ENCODE results near the gene TNFRSF6B.
"Not testable (repeated sequence)": the region's sequence is repeated elsewhere in the genome, so short reads cannot be mapped to it uniquely, and the experiment has no call there.

TNFRSF6B gene, protein sequence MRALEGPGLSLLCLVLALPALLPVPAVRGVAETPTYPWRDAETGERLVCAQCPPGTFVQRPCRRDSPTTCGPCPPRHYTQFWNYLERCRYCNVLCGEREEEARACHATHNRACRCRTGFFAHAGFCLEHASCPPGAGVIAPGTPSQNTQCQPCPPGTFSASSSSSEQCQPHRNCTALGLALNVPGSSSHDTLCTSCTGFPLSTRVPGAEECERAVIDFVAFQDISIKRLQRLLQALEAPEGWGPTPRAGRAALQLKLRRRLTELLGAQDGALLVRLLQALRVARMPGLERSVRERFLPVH
- 0 reads per million in 4 donors for total RNA-seq

DNA sequence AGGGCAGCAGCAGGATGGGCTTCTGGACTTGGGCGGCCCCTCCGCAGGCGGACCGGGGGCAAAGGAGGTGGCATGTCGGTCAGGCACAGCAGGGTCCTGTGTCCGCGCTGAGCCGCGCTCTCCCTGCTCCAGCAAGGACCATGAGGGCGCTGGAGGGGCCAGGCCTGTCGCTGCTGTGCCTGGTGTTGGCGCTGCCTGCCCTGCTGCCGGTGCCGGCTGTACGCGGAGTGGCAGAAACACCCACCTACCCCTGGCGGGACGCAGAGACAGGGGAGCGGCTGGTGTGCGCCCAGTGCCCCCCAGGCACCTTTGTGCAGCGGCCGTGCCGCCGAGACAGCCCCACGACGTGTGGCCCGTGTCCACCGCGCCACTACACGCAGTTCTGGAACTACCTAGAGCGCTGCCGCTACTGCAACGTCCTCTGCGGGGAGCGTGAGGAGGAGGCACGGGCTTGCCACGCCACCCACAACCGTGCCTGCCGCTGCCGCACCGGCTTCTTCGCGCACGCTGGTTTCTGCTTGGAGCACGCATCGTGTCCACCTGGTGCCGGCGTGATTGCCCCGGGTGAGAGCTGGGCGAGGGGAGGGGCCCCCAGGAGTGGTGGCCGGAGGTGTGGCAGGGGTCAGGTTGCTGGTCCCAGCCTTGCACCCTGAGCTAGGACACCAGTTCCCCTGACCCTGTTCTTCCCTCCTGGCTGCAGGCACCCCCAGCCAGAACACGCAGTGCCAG is at the start of gene TNFRSF6B:
TSS of gene TNFRSF6B (plus strand) at position 25 of the 729 bp plus-strand sequence. CDS start at position 141, 116 bp downstream.
- peak in 1 of 5 donors; percentile 13 for DNase-seq

DNA sequence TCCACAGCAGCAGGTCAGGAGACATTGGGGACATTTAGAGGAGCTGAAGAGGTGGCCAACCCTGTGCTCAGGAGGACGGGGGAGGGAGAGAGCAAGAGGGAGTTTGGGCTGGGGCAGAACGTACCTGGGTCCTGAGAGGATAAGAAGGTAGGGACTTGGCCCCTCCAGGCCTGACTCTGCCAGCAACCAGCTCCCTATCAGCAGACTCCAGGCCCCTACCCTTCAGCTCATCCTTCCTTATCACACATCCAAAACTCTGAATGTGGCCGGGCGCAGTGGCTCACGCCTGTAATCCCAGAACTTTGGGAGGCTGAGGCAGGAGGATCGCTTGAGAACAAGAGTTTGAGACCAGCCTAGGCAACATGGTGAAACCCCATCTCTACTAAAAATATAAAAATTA is 48.3 kb upstream of the TNFRSF6B start:
- DNase-seq = no peak

DNA sequence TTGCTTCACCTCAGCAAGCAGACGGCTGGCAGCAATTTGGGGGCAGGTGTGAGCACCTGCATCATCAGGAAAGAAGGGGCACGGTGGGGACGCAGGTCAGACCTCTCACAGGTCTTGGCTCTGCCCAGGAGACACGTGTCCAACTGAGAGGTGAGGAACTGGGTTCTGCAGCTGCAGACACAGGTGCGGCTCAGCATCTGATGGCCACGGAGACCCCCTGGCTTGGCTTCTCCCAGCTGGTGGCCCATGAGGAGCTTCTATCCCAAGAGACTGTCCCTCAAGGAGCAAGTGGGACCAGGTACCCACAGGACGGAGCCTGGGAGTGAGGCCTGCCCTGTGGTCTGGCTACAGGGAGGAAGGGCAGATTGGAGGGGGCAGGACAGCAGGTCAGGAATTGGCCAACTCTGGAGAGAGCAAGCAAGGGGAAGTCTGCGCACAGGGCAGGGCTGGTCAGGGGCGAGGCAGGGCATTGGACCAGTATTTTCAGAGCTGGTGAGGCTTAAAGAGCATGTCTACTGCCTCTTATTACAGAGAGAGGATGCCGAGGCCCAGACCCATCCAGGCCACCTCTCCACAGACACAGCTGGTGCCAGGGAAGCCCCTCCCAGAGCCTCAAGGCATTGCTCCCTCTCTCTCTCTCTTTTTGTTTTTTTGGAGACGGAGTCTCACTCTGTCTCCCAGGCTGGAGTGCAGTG is 47.4 kb upstream of the TNFRSF6B start:
- no peak for DNase-seq

DNA sequence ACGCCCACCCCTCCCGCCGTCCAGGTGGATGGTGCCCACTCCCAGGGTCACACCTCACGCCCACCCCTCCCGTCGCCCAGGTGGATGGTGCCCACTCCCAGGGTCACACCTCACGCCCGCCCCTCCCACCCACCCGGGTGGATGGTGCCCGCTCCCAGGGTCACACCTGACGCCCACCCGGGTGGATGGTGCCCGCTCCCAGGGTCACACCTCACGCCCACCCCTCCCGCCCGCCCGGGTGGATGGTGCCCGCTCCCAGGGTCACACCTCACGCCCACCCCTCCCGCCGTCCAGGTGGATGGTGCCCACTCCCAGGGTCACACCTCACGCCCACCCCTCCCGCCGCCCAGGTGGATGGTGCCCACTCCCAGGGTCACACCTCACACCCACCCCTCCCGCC is 46.0 kb upstream of the TNFRSF6B start:
- not testable (repeated sequence) for DNase-seq

DNA sequence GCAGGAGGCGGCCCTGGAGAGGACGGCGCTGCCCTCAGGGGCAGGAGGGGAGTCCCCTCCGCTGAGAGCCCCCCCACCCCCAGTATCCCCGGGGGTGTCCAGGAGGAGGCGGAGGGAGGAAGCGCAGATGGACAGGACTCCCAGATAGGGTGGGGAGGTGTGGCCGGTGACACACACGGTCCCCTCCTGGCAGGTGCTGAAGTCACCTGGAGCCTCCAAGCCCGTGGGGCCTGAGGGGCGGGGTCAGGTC is 44.6 kb upstream of the TNFRSF6B start:
- DNase-seq = no peak

DNA sequence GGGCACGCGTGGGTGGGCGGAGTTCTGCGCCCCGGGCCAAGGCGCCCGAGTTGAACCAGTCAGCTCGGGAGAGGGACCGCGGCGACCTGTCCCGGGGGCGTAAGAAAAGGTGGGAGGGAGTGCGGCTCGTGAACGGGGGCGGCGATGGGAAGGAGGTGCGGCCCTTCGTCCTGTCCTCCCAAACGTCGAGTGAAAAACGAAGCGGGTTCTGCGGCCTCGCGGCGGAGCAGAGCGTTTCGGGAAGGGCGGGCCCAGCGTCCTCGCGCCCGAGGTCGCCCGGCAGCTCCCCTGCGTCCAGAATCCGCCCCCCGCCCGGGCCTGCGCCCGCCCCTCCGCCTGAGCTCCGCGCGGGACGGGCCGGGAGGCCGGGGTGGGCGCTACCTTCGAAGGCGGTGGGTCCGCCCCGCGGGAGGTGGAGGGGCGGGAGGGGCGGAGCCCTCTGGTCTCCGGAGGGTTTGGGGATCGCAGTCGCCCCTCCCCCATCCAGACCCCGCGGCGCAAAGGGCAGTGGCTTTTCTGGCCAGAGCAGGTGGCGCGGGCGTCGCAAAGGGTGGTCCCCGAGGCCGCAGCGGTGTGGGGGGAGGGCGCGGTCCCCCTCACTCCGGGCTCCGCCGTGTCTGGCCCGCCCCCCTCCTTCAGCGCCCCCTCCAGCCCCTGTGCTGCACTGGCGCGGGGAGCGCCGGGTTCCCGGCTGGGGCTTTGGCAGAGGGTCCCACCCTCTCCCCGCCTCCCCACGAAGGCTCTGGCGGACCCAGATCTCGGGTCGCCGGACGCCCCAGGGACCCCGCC is 44.1 kb upstream of the TNFRSF6B start:
- DNase-seq = peak in 3 of 5 donors; percentile 25 to 52 (median 38)

DNA sequence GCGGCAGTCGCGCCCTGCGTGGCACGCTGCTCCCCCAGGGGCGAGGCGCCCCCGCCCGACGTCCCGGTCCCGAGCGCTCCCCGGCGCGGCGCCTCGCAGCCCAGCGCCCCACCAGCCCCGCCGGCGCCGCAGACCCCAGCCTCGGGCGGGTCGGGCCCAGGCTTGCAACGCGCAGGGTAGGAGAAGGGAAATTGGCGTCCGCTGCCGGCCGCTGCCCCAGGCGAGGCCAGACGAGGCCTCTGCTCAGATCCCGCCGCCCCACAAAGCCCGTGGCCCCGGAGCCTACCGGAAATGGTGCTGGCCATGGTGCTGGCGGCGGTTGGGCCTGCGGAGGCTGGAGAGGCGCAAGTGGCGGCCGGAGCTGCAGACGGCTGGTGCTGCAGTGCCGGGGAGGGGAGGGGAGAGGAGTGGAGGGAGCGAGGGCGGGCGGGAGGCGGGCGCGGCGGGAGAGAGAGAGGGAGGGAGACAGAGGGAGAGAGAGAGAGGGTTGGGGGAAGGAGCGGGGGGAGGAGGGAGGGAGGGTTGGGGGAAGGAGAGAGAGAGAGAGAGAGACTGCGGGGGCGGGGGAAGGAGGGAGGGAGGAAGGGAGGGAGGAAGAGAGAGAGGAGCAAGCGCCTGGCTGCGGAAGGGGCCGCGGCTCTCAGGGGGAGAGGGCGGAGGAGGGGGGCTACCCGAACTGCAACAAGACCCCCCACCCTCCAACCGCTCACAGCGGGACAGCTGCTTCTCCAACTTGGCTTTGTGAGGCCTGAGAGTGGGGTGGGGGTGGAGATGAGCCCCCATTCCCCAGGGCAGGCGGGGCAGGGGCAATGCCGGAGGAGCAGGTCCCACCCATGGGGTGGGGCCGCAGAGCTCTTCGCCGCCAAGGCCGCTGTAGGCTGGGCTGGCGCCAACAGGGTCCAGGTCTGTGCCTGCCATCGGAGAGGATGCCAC is 43.1 kb upstream of the TNFRSF6B start, which contains the start of gene STMN3:
TSS of gene STMN3 (minus strand) at position 384 of the 933 bp plus-strand sequence. CDS start at position 305, 79 bp downstream.
- DNase-seq = peak; percentile 63 to 70 (median 65)

DNA sequence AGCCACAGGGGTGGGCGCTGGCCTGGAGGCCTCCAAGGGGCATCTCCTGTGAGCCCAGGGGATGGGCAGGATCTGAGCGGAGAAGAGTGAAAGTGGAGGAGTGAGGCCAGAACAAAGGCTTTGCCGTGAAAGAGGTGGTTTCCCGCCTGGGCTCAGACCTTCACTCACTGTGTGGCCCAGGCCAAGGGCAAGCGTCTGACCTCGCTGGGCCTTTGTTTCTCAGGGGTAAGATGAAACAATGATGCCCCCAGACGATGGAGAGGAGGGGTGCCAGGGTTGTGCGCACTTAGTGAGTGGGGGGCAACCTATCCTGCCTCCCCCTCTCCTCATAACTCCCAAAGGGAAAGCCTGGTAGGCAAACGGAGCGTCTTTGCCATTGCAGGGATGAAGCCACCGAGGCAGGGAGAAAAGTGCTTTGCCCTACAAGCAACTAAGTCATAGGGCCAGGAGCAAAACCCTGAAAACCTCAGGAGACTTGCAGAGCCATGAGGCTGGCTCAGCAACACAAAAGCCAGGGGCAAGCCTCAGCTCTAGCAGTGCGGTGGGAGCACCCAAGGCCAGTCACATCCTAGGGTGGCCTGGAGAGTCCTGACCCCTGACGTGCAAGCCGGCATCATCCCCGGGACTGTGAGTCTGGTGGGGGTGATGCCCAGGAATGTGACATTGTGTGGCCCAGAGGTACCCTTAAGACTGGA is 42.3 kb upstream of the TNFRSF6B start:
- no peak for DNase-seq

DNA sequence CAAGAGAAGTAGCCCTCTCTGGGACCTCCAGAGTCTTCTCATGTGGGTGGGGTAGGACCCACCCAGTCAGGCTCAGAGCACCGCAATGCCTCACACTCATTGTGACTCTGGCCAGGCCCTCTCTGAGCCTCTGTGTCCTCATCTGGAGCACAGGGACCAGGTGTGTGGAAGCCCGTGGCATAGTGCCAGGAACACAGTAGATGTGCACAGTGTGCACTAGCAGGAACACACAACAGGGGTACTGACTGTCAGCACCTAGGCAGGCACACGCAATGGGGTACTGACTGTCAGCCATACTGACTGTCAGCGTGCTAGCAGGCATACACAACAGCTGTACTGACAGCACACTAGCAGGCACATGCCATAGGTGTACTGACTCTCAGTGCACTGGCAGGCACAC is 41.2 kb upstream of the TNFRSF6B start:
- no peak for DNase-seq

DNA sequence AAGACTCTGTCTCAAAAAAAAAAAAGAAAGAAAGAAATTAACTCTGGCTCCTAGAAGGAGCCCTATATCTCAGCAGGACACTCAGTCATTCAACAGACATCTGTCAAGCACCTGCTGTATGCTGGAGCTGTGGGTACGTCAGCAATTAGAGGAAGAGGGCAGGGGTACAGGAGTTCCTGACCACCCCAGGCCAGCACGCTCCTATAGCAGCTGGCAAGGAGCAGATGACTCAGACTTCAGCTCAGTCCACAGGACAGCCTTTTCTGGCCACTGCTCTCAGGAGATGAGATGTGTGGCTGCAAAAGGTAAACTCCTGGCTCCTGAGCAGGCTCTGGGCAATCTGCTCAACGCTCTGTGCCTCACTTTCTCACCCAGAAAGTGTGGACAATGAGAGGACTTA is 40.0 kb upstream of the TNFRSF6B start:
- no peak for DNase-seq

DNA sequence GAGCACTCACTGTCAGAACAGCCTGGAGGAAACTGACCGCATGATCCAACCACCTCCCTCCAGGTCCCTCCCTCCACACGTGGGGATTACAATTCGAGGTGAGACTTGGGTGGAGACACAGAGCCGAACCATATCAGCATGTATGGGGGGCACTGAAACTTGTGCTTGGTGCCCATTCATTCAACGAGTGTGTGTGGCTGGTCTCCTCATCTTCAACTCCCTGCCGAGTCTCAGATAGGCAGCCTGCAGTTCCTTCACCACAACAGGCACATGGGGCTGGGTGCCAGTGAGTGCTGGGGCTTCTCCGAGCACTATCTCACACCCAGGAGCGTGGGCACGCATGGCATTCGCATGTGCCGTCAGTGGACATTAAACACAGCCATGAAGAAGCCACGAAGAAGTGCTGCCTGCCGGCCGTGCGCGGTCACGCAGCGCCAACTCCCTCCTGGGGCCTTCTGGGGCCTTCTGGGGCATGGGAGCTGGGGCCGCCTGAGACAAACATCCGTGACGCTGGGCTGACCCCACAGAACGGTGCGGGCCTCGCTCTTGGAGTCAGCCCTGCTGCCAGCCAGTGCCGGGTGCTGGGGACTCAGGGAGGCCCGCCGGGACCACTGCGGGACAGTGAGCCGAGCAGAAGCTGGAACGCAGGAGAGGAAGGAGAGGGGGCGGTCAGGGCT is 39.1 kb upstream of the TNFRSF6B start:
- no peak for DNase-seq

DNA sequence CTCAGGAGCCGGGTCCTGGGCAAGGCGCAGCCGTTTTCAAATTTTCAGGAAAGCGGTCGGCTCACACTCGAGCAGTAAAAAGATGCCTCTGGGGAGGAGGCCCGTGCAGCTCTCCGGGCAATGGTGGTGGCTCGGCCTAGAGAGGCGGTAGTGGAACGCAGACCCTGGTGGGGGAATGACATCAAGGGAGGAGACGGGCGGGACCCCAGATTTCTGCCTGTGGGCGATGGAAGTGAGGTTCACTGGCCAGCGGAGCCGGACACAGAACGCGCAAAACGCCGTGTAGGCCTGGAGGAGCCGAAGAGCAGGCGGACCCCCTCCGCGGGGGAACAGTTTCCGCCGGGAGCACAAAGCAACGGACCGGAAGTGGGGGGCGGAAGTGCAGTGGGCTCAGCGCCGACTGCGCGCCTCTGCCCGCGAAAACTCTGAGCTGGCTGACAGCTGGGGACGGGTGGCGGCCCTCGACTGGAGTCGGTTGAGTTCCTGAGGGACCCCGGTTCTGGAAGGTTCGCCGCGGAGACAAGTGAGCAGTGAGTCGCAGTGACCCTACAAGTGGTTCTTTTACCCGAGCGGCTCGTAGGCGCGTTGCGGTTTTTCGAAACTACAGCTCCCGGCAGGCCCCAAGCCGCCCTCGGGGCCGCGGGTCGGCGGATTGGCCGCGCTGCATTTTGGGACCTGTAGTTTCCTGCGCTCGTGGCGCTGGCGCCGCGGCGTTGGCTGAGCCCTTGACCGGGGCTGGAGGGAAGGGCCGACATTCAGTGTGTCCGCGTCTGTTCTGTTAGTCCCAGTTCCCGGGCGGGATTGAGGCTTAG is 38.3 kb upstream of the TNFRSF6B start, which contains the start of gene RTEL1:
TSS of gene RTEL1 (plus strand) at position 376 of the 812 bp plus-strand sequence. CDS start 1,091 bp downstream, outside the sequence.
- peak; percentile 68 to 88 (median 80) for DNase-seq

DNA sequence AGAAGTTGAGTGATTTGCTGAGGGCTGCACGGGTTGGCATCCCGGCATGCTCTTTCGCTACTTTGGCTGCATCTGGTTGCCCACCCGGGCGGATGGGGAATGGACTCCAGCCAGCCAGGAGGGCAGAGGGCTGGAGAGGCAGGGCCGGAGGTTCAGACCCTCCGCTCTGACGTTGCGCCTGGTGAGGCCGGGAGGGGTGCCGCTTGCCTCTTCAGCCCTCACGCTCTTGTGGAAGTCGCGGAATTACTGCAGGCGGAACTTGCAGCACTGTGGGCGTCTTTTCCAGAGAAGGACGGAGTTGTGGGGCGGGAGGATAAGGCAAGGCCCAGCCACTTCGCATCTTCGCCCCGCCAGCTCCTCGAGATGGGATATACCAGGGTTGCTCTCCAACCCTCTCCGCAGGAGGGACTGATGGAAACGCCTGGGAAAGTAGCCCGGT is 37.7 kb upstream of the TNFRSF6B start:
- DNase-seq = no peak

DNA sequence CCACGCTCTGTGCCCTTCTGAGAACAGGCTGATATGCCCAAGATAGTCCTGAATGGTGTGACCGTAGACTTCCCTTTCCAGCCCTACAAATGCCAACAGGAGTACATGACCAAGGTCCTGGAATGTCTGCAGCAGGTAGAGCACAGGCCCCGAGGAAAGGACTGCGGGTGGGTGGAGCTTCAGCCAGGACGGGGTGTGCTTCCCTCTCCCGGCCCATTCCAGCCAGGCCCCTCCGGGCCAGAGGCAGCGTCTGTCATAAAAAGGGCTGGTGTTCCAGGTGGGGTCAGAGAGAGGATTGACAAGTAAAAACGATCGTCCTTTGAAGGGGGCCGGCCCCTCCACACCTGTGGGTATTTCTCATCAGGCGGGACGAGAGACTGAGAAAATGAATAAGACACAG is 37.1 kb upstream of the TNFRSF6B start:
- no peak for DNase-seq

DNA sequence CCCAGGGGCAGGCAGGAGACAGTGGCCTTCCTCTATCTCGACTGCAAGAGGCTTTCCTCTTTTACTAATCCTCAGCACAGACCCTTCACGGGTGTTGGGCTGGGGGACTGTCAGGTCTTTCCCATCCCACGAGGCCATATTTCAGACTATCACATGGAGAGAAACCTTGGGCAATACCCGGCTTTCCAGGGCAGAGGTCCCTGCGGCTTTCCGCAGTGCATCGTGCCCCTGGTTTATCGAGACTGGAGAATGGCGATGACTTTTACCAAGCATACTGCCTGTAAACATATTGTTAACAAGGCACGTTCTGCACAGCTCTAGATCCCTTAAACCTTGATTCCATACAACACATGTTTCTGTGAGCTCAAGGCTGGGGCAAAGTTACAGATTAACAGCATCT is 36.3 kb upstream of the TNFRSF6B start:
- DNase-seq = not testable (repeated sequence)

DNA sequence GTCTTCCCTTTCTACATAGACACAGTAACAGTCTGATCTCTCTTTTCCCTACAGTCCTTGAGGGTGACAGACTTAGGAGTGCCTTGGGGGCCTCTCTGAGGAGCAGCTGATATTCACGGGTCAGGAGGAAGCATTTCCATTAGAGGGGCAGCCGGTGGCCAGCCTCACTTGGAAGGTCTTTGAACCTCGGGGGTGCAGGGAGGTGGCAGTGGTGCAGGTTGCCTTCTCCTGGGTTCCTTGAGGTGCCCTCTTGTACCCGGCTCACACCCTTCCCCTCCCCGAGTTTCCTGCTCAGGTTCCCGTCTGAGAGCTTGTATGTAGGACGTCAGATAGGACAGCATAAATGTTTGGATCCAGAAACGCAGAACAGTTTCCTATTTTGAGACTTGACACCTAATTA is 35.8 kb upstream of the TNFRSF6B start:
- DNase-seq = no peak

DNA sequence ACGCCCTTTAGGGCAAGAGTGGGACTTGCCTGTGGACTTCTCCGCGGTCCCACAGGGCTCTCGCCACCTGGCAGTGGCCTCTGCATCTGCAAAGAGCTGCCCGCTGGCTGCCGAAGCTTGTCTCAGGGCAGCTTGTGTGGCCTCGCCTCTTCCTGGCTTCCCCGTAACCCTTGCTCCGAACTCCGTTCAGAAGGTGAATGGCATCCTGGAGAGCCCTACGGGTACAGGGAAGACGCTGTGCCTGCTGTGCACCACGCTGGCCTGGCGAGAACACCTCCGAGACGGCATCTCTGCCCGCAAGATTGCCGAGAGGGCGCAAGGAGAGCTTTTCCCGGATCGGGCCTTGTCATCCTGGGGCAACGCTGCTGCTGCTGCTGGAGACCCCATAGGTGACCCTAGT is 35.3 kb upstream of the TNFRSF6B start:
- no peak for DNase-seq

DNA sequence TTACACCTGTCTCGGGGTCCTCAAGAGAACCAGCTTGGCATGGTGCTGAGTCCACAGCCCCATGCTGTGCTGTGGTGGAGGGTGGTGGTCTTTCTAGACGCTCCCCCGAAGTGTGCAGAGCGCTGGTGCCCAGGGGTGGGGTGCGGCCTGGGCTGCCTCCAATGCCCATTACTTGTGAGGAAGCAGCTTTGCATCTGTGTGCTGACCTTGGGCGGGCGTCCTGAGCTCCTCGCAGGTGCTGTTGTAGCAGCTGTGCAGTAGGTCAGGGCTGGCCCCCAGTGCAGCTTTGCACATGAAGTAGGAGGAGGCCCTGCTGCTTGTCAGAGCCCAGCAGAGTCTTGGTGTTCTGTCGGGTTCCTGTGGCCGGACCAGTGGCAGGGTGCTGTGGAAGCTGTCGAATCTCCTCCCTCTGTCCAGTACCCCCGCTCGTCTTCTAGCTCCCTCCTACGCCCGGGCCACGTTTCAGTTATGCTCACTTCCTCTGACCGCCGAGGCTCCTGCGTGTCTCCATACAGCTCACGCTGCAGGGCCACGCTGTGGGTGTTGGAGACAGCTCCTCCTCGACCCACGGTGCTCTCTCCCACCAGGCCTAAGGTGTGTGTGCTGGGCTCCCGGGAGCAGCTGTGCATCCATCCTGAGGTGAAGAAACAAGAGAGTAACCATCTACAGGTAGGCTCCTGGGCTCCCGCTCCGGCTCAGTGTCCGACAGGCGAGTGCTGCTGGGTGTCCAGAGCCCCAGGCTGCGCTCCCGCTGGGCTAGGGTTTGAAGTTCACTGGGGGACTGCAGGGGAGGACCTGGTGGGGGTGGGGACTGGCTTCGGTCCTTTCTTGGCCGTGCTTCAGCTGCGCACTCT is 34.3 kb upstream of the TNFRSF6B start:
- DNase-seq = no peak
